Stimulated activated CD4-positive, alpha-beta T cell treated with anti-CD3 and anti-CD28 coated beads, Interleukin-4, amount 100 ng/mL, for 24 hours (primary cell): Measurements from ENCODE around the gene MFNG.
A peak's percentile ranks its signal among the peaks of the same experiment; 100 is the strongest.

Experiments
- DNase-seq: peaks from one replicate; pipeline ENCODE4 v3.0.0-alpha.2; 2020

Gene MFNG

GRCh38 chr22:37511395-37512104, 25.4 kb upstream of the MFNG start:
- no peak for DNase-seq

- DNase-seq: no peak
These were observed 23.9 kb upstream of the MFNG start for GRCh38 chr22:37510091-37510490.

GRCh38 chr22:37509059-37509860, 23.1 kb upstream of the MFNG start:
- no peak for DNase-seq

- no peak for DNase-seq
These were observed 22.3 kb upstream of the MFNG start for GRCh38 chr22:37508431-37508992.

- DNase-seq: no peak
These were observed 21.5 kb upstream of the MFNG start for GRCh38 chr22:37507731-37508130.

- no peak for DNase-seq
These were observed 19.8 kb upstream of the MFNG start for GRCh38 chr22:37505989-37506388.

GRCh38 chr22:37505565-37505964, 19.4 kb upstream of the MFNG start:
- DNase-seq: no peak

- DNase-seq: no peak
These were observed 18.8 kb upstream of the MFNG start for GRCh38 chr22:37504964-37505363.

GRCh38 chr22:37503850-37504249, 17.7 kb upstream of the MFNG start:
- DNase-seq: no peak

- DNase-seq: no peak
These were observed 17.0 kb upstream of the MFNG start for GRCh38 chr22:37503183-37503683.

GRCh38 chr22:37502342-37503182, 16.4 kb upstream of the MFNG start:
- DNase-seq: no peak

- DNase-seq: no peak
These were observed 15.6 kb upstream of the MFNG start for GRCh38 chr22:37501610-37502341.

- DNase-seq: no peak
These were observed 14.8 kb upstream of the MFNG start for GRCh38 chr22:37500745-37501609.

GRCh38 chr22:37499789-37500540, 13.8 kb upstream of the MFNG start:
- DNase-seq: no peak

GRCh38 chr22:37499027-37499707, 13.0 kb upstream of the MFNG start:
- no peak for DNase-seq

GRCh38 chr22:37498289-37498909, 12.2 kb upstream of the MFNG start:
- peak; percentile 68 for DNase-seq

- DNase-seq: no peak
These were observed 10.9 kb upstream of the MFNG start for GRCh38 chr22:37497062-37497599.

GRCh38 chr22:37496651-37497050, 10.5 kb upstream of the MFNG start:
- DNase-seq: no peak

GRCh38 chr22:37493979-37494378, 7.8 kb upstream of the MFNG start:
- no peak for DNase-seq
